ENCODE measurements around the gene ALG3.

The ALG3 gene

GRCh38 chr3:184234671-184235380 is 13.9 kb downstream of the ALG3 start:
- no peak for FAIRE-seq

GRCh38 chr3:184234224-184234623 is 14.5 kb downstream of the ALG3 start:
- no peak for FAIRE-seq

GRCh38 chr3:184233127-184233843 is 15.5 kb downstream of the ALG3 start:
- FAIRE-seq, result no peak

- FAIRE-seq, result no peak
Measured at GRCh38 chr3:184231671-184232070, 17.1 kb downstream of the ALG3 start.

GRCh38 chr3:184230603-184231528 is 17.9 kb downstream of the ALG3 start:
- FAIRE-seq, result no peak

- FAIRE-seq, result no peak
Measured at GRCh38 chr3:184230081-184230602, 18.6 kb downstream of the ALG3 start.

GRCh38 chr3:184229394-184230080 is 19.2 kb downstream of the ALG3 start, which contains the start of gene VWA5B2:
Gene VWA5B2, plus strand, starts transcription at chr3:184229585. Its CDS starts 944 bp downstream, at chr3:184230529.
- FAIRE-seq, result no peak

- no peak for FAIRE-seq
Measured at GRCh38 chr3:184228376-184229137, 20.2 kb downstream of the ALG3 start.

GRCh38 chr3:184227481-184227935 is 21.3 kb downstream of the ALG3 start:
- FAIRE-seq, result no peak

- no peak for FAIRE-seq
Measured at GRCh38 chr3:184223946-184224345, 24.8 kb downstream of the ALG3 start.

GRCh38 chr3:184222521-184222920 is 26.2 kb downstream of the ALG3 start:
- no peak for FAIRE-seq

GRCh38 chr3:184218814-184219213 is 29.9 kb downstream of the ALG3 start:
- FAIRE-seq, result no peak

GRCh38 chr3:184211718-184212117 is 37.0 kb downstream of the ALG3 start:
- no peak for FAIRE-seq

GRCh38 chr3:184211297-184211696 is 37.5 kb downstream of the ALG3 start:
- no peak for FAIRE-seq

GRCh38 chr3:184209146-184209923 is 39.4 kb downstream of the ALG3 start:
- FAIRE-seq, result no peak

- no peak for FAIRE-seq
Measured at GRCh38 chr3:184203526-184203925, 45.2 kb downstream of the ALG3 start.

- no peak for FAIRE-seq
Measured at GRCh38 chr3:184200825-184201224, 47.9 kb downstream of the ALG3 start.

GRCh38 chr3:184198509-184198908 is 50.3 kb downstream of the ALG3 start:
- no peak for FAIRE-seq

GRCh38 chr3:184196536-184196935 is 52.2 kb downstream of the ALG3 start:
- no peak for FAIRE-seq

GRCh38 chr3:184193991-184194539 is 54.7 kb downstream of the ALG3 start:
- FAIRE-seq, result no peak
